Cardiac fibroblast (primary cell): ENCODE measurements around the gene TTC23.
"Not testable (repeated sequence)": the region's sequence is repeated elsewhere in the genome, so short reads cannot be mapped to it uniquely, and the experiment has no call there.

ENCODE experiments used
- DNase-seq, 2 donors: peaks; one replicate each; pipeline versions ENCODE4 v3.0.0 to v3.0.0-alpha.2; 2010; ENCODE audit warnings: low read depth in 2 of 2
- H3K4me3 ChIP-seq, 2 donors: replicated peaks in 1 of 2; 1 replicate in 1 of 2; 2 replicates in 1 of 2; pipeline ENCODE4 v1.5.1; 2011; ENCODE audit warnings: low read depth in 2 of 2, low read length in 2 of 2, mild to moderate bottlenecking in 2 of 2, moderate library complexity in 1 of 2
- CTCF ChIP-seq: IDR thresholded peaks from one replicate; pipeline ENCODE4 v1.5.1; 2011; ENCODE audit warnings: low read depth, mild to moderate bottlenecking, low read length, inconsistent platforms

TTC23 gene

GRCh38 chr15:99209326-99209725, 40.1 kb downstream of the TTC23 start:
- no peak overlapping the region for H3K4me3 ChIP-seq
- no peak for DNase-seq
- TF ChIP-seq CTCF: no peak

- TF ChIP-seq CTCF: no peak
- no peak for DNase-seq
- no peak overlapping the region for H3K4me3 ChIP-seq
These were observed 41.7 kb downstream of the TTC23 start for GRCh38 chr15:99207672-99208071.

GRCh38 chr15:99202176-99202552, 47.2 kb downstream of the TTC23 start:
- H3K4me3 ChIP-seq: no peak overlapping the region
- no peak for TF ChIP-seq CTCF
- no peak for DNase-seq

- H3K4me3 ChIP-seq: no peak overlapping the region
- no peak for TF ChIP-seq CTCF
- no peak for DNase-seq
These were observed 47.8 kb downstream of the TTC23 start for GRCh38 chr15:99201408-99202175.

- TF ChIP-seq CTCF: no peak
- DNase-seq: no peak
- H3K4me3 ChIP-seq: no peak overlapping the region
These were observed 51.5 kb downstream of the TTC23 start for GRCh38 chr15:99197856-99198255.

GRCh38 chr15:99192181-99192580, 57.2 kb downstream of the TTC23 start:
- H3K4me3 ChIP-seq, DNase-seq: not testable (repeated sequence)

GRCh38 chr15:99187936-99188335, 61.4 kb downstream of the TTC23 start:
- no peak for TF ChIP-seq CTCF
- H3K4me3 ChIP-seq: no peak overlapping the region
- DNase-seq: peak in 1 of 2 donors; percentile 66
